Mucosa of gallbladder (tissue), 1 donor: ENCODE measurements around the gene AGBL1. TPM values are rescaled to one million over a fixed set of nuclear protein-coding genes. Genes with fewer than 3 reads are reported as not detected.

Source experiments
- DNase-seq: peaks from one replicate; pipeline ENCODE4 v3.0.0-alpha.2; 2020; ENCODE audit warnings: low spot score
- total RNA-seq: library from RNA; stranded (reverse); gene quantifications from one replicate; pipeline ENCODE4 v1.2.1, GENCODE V29; 2021
- donor health status: DM: no; HTN: no; CAD: no.

Gene AGBL1
- total RNA-seq, 1 donor from 2014 or later, result not detected

- DNase-seq, result no peak
Measured at GRCh38 chr15:86317384-86317740, 237.7 kb downstream of the AGBL1 start.

- DNase-seq, result no peak
Measured at GRCh38 chr15:86322629-86323028, 243.0 kb downstream of the AGBL1 start.

- no peak for DNase-seq
Measured at GRCh38 chr15:86327230-86327865, 247.7 kb downstream of the AGBL1 start.

- DNase-seq, result no peak
Measured at GRCh38 chr15:86328658-86329057, 249.0 kb downstream of the AGBL1 start.

GRCh38 chr15:86329311-86330013 is 249.8 kb downstream of the AGBL1 start:
- no peak for DNase-seq

GRCh38 chr15:86333819-86334218 is 254.1 kb downstream of the AGBL1 start:
- no peak for DNase-seq

GRCh38 chr15:86336051-86336788 is 256.5 kb downstream of the AGBL1 start:
- no peak for DNase-seq

GRCh38 chr15:86337071-86337470 is 257.4 kb downstream of the AGBL1 start:
- no peak for DNase-seq

- no peak for DNase-seq
Measured at GRCh38 chr15:86347245-86347644, 267.6 kb downstream of the AGBL1 start.

GRCh38 chr15:86349565-86349964 is 269.9 kb downstream of the AGBL1 start:
- no peak for DNase-seq

- no peak for DNase-seq
Measured at GRCh38 chr15:86353213-86353612, 273.5 kb downstream of the AGBL1 start.

GRCh38 chr15:86355361-86355760 is 275.7 kb downstream of the AGBL1 start:
- DNase-seq, result no peak

- DNase-seq, result no peak
Measured at GRCh38 chr15:86355801-86356200, 276.1 kb downstream of the AGBL1 start.

- DNase-seq, result no peak
Measured at GRCh38 chr15:86362555-86362954, 282.9 kb downstream of the AGBL1 start.

- no peak for DNase-seq
Measured at GRCh38 chr15:86373147-86373546, 293.5 kb downstream of the AGBL1 start.

- DNase-seq, result no peak
Measured at GRCh38 chr15:86375733-86376280, 296.1 kb downstream of the AGBL1 start.

- DNase-seq, result no peak
Measured at GRCh38 chr15:86377914-86378313, 298.2 kb downstream of the AGBL1 start.

GRCh38 chr15:86382341-86382740 is 302.7 kb downstream of the AGBL1 start:
- no peak for DNase-seq

GRCh38 chr15:86383611-86384010 is 303.9 kb downstream of the AGBL1 start:
- no peak for DNase-seq

GRCh38 chr15:86384186-86384585 is 304.5 kb downstream of the AGBL1 start:
- DNase-seq, result no peak

GRCh38 chr15:86392296-86392695 is 312.6 kb downstream of the AGBL1 start:
- no peak for DNase-seq

GRCh38 chr15:86392874-86393273 is 313.2 kb downstream of the AGBL1 start:
- no peak for DNase-seq

- no peak for DNase-seq
Measured at GRCh38 chr15:86394866-86395265, 315.2 kb downstream of the AGBL1 start.
